Activated T-helper 1 cell treated with Interleukin-2 at 50 U/mL for 16 hours (primary cell): ENCODE results near the gene SLC9A7.
"Not testable (repeated sequence)": the region's sequence is repeated elsewhere in the genome, so short reads cannot be mapped to it uniquely, and the experiment has no call there.

Experiments
- DNase-seq: peaks from one replicate; pipeline ENCODE4 v3.0.0-alpha.2; 2020; ENCODE audit warnings: low read depth

SLC9A7 gene

DNA sequence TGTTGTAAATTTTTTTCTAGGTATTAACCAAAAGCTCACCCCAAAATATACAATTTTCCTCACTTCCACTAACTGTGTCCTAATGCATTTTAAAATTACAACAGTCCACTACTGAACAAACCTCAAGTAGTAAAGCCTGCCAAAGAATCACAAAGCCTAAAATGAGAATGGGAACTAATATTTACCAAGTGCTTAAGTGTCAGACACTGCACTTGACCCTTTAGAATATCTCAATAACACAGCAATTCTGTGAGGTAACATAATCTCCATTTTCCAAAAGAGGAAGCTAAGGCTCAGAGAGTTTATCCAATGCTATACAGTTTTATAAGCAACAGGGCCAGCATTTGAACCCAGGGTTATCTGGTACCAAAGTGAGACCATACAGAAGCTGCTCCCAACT is 4.9 kb downstream of the SLC9A7 start:
- DNase-seq = no peak

DNA sequence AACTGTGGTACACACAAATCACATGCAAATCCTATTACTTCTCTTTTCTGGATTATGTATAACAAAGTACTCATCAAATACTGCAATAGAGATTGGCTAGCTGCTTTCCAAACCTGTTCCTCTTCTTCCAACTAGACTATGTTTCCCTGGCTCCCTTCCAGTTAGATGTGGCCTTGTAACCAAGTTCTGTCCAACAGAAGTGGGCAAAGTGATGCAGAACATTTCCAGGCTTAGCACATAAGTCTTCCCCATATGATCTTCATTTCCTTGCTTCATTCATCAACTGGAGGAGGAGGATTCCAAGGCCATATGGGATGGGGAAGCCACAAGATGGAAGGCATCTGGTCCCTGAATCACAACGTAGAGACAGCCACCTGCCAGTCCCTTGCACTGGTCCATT is 8.0 kb downstream of the SLC9A7 start:
- no peak for DNase-seq

DNA sequence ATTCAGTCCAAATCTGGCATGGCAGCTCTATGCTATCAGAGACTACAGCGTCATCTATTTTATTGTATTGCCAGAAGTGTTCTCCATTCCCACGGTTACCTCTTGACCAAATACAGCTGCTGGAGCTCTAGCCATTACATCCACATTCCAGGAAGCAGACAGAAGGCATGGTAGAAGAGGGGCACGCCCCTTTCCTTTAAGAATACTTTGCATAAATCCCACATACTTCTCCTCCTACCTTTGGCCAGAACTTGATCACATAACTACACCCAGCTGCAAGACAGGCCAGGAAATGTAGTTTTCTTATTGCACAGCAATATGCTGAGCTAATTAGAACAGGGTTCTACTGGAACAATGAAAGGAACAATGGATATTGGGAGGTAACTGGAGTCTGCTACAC is 14.9 kb downstream of the SLC9A7 start:
- no peak for DNase-seq

DNA sequence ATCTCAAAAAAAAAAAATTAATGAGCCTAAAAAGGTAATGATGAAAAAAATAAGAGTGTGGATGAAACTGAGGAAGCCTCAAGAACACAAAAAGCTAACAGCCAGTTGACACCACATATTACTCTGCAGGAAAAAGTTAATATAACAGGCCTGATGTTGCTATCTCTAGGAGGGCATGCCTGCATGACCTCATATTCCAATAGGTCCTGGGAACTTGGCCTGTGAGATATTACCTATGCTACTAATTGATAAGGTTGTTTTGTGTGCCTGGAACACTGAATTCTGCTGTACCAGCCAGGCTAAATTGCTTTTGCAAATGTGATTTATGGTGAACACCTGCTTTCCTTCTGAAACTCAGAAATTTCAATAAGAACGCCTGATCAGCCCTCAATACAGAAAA is 15.9 kb downstream of the SLC9A7 start:
- no peak for DNase-seq

DNA sequence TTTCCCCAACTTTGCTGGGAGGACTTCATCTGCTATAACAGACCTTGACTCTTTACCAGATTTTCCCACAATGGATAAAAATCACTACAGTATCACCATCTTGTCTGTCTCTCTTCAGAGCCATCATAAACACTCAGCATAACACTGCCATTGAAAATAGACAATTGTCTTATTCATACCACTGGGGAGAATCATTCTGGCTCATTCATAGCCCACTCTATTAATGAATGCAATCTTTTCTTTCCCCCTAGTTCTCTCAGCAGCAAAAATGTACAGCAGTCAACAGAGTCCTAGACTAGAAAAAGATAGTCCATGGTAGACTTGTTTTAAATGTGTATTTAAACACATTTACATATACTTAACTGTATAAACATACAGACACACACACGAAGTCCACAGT is 19.2 kb downstream of the SLC9A7 start:
- DNase-seq = no peak

DNA sequence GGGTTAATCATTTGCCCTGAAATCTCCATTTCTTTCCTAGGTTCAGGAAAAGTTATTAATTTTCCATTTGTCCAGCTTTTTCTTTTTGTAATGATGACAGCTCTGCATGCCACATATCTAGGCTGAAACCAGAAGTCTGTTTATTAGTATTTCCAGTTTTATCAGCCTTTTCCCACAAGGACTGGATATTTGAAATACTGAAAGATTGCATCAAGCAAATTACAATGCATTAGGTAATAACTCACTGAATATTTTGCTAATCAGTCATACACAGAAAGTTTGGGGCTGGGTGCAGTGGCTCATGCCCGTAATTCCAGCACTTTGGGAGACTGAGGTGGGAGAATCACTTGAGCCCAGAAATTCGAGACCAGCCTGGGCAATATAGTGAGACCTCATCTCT is 21.5 kb downstream of the SLC9A7 start:
- no peak for DNase-seq

DNA sequence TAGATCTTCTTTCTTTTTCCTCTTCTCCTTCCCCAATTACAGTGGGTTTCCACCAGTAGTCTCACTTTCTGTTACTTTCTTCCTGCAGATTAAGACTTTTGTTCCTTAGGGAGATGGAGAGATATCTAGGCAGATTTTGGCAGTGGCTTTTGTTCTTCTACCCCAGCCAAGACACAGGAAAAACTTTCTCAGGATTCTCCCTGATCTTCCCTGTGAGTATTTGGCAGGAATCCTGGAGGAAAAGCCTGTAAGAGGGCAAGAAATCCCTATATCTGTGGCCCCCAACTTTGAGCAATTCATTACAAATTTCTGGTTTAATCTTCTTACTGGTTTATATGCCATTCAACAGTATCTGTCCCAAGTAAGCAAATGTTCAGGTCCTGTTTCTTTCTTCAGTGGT is 21.9 kb downstream of the SLC9A7 start:
- DNase-seq = no peak

DNA sequence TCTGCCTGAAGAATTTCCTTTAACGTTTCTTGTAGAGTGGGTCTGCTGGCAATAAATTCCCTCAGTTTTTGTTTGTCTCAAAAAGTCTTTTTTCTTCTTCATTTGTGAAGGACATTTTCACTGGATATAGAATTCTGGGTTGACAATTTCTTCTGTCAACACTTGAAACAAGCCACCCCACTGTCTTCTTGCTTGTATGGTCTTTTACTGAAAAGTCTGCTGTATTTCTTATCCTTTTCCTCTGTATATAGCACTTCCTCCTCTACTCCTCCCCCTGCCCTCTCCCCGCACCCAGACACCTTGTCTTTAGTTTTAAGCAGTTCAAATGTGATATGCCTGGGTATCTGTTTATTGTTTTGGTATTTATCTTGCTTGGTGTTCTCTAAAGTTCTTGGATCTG is 23.3 kb downstream of the SLC9A7 start:
- no peak for DNase-seq

DNA sequence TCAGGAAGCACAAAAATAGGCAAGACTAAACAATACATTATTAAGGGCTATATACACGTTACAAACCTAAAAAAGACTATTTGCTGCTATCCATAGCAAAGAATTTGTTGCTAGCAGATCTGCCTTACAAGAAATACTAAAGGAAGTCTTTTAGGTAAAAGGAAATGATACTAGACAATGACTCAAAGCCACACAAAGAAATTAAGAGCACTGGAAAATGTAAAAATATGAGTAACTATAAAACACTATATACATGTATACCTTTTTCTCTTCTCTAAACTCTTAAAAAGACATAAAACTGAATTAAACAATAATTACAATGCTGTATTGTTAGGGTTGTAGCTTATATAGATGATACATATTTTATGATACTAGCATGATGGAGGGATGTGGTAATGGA is 25.7 kb downstream of the SLC9A7 start:
- DNase-seq = no peak

DNA sequence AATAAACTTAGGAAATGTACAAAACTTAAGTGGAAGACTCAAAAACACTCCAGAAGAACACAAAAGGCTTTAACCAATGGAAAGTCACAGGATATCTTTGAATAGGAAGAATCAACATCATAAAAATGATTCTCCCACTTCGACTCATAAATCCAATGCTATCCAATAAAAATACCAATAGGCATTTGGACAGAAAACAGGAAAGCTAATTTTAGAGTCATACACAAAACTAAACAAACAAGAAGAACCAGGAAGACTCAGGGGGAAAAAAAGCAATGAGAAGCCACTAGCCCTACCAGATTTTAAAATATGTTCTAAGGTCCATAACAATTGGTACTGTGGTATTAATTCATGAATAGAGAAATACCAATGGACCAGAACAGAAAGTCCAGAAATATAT is 28.2 kb downstream of the SLC9A7 start:
- no peak for DNase-seq

DNA sequence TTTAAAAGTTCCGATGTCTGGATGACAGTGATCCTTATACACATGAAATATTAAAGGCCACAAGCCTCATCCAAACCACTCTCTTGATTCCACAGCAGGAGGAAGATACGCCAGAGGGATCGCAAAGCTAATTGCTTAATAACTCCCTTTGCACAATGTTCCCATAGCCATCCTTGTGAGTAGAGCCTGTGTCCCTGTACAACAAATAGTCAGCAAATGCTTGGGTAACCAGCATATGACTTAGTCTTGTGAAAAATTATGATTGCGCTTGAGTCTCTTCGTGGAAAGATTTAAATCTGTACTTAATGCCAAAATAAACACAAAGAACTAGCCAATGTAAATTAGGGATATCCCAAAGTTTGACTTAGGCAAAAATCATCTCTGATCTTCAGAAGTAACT is 31.5 kb downstream of the SLC9A7 start:
- no peak for DNase-seq

DNA sequence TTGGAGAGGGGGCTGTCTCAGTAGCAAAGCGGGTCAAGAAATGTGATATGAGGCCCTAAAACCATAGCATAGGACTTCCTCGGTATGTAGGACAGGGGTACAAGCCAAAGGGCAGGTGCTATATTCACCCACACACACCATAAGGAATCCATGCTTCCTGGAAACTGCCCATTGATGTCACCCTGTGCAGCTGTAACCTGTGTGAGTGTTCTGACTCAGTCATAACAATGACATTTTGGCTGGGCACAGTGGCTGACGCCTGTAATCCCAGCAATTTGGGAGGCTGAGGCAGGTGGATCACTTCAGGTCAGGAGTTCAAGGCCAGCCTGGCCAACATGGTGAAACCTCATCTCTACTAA is 35.4 kb downstream of the SLC9A7 start:
- DNase-seq = not testable (repeated sequence)

DNA sequence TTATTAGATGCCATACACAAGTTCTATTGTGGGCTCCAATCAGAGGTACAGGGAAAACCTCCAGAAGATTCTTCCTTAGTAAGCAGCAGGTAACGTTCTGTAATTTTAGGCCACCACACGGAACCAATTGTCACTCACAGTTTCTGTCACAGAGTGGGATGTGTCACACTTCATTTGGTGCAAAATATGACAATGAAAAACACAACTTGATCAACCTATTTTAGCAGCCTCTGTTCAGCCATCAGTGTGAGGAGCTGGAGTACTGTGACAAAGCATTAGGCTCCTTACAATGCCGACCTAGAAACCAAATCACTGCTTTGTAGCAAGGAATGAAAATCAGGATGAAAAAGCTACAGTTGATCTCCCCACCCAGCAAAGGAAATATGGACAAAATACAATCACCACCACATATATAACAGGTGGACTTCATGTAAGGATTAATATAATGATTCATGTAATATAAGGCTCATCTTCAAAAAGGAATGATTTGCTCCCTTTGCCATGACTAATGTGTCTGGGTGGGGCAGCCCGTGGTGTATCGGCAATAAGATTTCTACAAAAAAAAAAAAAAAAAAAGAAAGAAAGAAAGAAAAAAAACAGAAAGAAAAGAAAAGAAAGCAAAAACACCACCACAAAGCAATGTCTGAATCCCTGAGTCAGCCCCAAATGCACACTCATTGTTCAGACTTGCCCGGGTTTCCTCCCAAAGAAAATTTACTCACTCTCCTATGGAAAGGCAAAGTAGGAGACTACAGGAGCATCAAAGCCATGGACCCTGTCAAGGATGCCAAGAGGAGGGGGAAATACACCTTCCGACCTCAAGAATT is 36.0 kb downstream of the SLC9A7 start:
- no peak for DNase-seq

DNA sequence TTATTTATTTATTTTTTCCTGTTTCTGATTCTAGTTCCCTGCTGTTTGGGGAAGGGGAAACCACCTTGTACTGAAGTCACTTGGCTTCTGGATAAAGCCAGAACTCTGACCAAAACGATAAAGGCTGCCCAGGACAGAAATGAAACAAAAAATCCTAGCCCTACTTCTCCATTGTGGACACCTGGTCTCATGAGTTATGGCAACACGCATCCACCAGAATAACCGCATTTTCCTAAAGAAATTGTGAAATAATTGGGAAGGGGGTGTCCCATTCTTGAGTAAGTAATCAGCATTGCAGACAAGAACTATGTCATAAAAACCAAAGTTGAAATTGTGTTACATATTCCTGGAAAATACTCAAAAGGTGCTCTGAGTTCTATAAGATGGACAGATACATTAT is 42.1 kb downstream of the SLC9A7 start:
- no peak for DNase-seq

DNA sequence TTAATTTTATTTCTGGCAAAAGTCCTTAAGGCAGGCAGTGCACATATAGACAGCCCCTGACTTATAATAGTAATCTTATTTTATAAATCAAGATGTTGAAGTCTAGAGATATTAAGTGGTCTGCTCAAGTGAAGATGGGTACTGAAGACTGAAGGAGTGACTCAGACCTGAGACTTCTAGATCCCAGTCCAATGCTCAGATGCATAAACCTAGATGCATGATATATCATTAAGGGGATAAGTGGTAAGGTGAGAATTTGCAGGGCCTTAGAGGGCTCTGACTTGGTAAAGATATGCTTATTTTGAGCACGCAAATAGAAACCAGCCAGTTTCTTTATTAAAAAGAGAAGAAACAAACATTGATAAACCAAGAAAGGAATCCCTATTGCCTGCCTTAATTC is 42.9 kb downstream of the SLC9A7 start:
- DNase-seq = no peak

DNA sequence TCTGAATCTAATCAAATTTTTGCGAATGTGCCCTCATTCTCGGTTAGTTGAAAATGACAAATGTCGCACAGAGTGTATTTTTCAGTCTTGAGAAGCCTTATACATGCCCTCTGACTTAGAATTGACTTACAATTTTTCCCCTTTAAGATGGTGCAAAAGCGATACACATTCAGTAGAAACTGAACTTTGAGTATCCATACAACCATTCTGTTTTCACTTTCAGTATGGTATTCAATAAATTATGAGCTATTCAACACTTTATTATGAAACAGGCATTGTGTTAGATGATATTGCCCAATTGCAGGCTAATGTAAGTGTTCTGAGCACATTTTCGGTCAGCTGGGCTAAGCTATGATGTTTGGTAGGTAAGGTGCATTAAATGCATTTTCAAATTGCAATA is 43.4 kb downstream of the SLC9A7 start:
- no peak for DNase-seq

DNA sequence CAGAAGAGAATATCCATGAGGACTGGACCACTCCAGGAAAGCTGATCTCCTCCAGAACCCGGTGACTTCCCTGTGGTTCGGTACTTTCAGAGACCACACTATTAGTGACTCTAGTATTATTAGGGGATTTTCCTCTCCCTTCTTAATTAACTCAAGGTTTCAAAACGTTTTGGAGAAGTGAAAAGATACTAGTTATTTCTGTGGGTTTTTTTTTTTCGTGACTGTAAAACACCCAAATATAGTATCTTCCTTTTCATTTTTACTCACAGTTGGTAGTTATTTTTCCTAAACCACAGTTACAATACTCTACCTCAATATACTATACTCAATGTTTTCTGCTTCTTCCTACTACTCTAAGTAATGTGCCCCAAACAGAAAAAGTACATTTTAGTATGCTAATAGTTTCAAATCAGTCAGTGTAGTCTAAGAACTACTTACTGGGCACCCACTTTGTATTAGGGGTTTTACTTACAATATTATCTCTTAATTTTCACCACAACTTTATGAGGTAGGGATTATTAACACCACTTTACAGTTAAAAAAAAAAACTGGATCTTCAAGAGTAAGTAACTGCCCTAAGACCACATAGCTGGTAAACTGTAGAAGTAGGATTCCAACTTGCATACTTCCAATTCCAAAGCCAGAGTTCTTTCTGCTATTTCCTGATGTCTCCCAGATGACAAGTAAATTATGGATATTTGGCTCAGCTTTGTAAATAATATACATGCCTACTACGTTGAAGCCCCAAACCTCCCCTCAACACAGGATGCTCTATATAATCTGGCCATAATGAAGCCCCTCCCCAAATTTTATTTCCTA is 45.0 kb downstream of the SLC9A7 start:
- DNase-seq = no peak

DNA sequence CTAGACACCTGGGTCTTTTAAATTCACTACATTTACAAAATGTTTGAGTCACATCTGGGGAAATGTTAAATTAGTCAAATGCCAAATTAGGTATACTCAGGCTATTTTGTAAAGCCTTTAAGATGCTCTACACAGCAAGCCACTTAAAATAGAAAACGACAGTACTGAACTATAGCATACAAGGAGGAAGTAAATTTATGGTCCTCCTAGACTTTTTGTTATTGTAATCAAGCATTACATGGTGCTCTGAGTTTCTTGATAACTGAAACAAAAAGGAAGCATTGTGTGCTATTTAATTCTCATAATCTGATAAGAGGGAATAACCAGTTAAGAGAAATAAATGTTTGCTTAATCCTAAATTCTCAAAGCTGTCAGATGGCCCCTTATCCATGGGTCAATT is 46.2 kb downstream of the SLC9A7 start:
- DNase-seq = no peak

DNA sequence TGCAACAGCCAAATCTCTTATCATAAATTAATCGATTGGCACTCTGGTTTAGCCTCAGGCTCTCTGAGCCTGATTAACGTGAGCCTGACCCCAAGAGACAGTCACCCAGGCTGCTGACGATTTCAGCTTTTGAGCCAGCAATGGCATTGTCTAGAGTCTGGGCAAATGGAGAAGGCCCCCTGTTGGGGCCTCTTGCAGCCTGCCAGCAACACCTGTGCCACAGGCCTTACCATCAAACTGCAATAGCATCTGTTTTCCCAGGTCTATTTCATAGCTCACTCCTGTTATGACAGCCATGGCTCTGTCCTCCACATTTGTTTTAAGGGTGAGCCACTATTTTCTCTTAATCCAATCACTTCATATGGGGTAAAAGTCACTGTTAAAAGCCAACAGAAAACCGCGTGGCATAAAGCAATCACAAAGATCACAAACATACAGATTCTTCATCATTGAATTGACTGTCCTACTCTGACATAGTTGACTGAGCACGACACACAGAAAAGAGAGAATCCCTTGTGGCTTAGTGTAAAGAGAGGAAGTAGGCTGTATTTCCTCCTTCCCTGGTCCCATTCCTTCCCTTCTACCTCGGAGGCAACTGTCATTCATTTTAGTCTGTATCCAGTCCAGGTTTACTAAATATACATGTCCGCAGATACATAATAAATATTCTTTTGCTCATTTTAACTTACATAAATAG is 47.8 kb downstream of the SLC9A7 start:
- no peak for DNase-seq

DNA sequence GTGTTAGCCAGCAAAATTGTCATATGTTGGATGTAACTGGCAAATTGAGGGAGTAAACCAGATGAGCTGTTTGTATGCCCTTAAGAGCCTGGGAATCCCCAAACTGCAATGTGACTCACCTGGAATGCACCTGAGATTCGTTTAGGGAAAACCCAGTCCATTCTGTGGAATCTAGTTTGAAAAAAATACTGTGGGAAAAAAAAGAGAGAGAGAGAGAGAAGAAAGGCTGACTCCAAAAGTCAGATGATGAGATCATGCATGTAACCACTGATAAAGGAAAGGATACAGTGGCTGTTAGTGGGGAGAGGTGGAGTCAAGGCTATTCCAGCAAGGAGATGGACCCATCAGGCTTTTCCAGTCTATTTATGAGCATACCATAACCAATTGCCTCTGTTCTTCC is 48.5 kb downstream of the SLC9A7 start:
- DNase-seq = no peak

DNA sequence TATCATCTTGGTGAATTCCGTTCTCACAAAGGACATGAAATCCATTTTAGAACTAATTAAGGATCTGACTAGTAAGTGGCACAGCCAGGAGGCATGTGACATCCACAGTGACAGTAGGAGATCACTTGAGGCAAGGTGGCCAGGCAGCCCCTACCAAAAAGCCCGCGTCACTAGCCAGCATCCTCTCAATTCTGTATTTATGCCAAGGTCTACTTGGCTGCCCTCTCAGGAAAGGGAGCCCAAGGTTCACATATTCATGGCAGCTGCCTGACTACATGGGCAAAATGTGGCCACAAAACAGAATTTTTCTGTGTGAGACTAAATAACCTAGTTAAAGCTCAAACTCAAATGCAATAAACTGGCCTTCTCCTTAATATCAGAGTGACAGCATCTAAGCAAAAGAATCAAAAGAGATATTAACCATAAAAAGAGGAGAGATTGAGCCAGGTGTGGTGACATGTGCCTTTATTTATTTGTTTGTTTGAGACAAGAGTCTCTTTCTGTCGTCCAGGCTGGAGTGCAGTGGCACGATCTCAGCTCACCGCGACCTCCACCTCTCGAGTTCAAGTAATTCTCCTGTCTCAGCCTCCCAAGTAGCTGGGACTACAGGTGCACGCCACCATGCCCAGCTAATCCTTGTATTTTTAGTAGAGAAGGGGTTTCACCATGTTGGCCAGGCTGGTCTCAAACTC is 51.5 kb downstream of the SLC9A7 start:
- no peak for DNase-seq

DNA sequence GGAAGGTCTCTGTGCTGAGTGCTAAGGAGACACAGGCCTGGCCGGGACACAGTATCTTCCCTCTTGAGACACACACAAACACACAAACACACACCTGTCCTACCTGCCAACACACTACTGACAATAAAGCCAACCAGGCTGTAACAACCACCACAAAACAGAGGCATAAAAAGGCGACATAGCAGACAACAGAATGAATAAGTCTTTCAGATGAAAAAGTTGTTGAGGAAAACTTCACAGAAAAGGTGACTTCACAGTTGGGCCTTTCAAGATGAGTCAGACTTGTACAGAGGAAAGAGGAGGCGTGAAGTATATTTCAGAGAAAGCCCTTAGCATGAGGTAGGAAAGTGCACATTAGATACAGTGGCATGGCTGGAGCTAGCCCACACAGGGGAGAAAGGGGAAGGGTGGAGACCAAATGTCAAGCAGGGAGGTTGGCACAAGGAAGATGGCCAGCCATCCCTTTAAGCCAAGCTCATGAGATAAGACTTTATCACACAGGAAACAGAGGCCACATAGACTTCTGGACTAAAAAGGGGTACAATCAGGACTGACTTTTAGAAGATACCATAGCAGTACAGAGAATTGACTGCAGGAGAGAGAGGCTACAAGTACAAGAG is 54.0 kb downstream of the SLC9A7 start:
- no peak for DNase-seq
